ENCODE results near the gene DMP1.

DMP1 gene

DNA sequence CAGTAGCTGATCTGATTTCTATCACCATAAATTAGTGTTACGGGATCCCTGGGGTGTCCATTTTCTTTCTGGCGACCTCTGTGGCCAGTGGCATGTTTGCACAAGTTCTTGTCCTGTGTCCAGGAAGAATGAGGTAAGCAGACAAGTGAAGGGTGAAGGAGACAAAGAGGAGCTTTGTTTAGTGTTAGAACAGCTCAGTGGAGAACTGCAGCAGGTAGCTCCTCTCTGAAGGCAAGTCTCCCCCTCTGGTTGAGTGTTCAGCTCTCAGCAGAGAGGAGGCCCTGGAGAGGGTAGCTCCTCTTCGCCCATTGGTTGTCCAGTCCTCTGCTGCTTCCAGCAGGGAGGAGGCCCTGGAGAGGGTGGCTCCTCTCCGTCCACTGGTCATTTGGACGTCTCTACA lies 47.2 kb downstream of the DMP1 start:
- H3K4me3 ChIP-seq (ENCODE audit: low read length), result no peak overlapping the region
- no peaks in the 10 kb centered on the region for H3K27me3 ChIP-seq (replicated peaks; ENCODE audit: insufficient read depth, low read length)
- H2AFZ ChIP-seq (ENCODE audit: low read length), result no peak overlapping the region
- TF ChIP-seq, protein P1, sequence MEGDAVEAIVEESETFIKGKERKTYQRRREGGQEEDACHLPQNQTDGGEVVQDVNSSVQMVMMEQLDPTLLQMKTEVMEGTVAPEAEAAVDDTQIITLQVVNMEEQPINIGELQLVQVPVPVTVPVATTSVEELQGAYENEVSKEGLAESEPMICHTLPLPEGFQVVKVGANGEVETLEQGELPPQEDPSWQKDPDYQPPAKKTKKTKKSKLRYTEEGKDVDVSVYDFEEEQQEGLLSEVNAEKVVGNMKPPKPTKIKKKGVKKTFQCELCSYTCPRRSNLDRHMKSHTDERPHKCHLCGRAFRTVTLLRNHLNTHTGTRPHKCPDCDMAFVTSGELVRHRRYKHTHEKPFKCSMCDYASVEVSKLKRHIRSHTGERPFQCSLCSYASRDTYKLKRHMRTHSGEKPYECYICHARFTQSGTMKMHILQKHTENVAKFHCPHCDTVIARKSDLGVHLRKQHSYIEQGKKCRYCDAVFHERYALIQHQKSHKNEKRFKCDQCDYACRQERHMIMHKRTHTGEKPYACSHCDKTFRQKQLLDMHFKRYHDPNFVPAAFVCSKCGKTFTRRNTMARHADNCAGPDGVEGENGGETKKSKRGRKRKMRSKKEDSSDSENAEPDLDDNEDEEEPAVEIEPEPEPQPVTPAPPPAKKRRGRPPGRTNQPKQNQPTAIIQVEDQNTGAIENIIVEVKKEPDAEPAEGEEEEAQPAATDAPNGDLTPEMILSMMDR (IDR thresholded peaks at IDR 0.05; ENCODE audit: low read length), result no peak
- TF ChIP-seq EZH2 (optimal IDR thresholded peaks at IDR 0.05; ENCODE audit: low read depth, low read length) (no peak), EZH2phosphoT487 (IDR thresholded peaks at IDR 0.05; ENCODE audit: low read length) (no peak)
- no peak overlapping the region for H3K27ac ChIP-seq (ENCODE audit: low read length)
- no peak overlapping the region for H3K9ac ChIP-seq (ENCODE audit: low read length)
- H3K4me2 ChIP-seq (ENCODE audit: low read depth, low read length), result no peak overlapping the region
- no peaks in the 10 kb centered on the region for H3K79me2 ChIP-seq (ENCODE audit: low read length)
- no peaks in the 10 kb centered on the region for H3K4me1 ChIP-seq (ENCODE audit: low read length)
- H3K36me3 ChIP-seq (replicated peaks; ENCODE audit: insufficient read depth, low read length), result no peaks in the 10 kb centered on the region
- H3K9me2 ChIP-seq (replicated peaks; ENCODE audit: insufficient read depth, low read length), result no peaks in the 10 kb centered on the region
- DNase-seq, result no peak
- H3F3A ChIP-seq (ENCODE audit: insufficient read depth, low read length), result no peaks in the 10 kb centered on the region
- no peaks in the 10 kb centered on the region for H3K9me3 ChIP-seq (replicated peaks; ENCODE audit: insufficient read depth, low read length)
- H4K20me1 ChIP-seq (ENCODE audit: insufficient read depth, low read length), result no peaks in the 10 kb centered on the region

DNA sequence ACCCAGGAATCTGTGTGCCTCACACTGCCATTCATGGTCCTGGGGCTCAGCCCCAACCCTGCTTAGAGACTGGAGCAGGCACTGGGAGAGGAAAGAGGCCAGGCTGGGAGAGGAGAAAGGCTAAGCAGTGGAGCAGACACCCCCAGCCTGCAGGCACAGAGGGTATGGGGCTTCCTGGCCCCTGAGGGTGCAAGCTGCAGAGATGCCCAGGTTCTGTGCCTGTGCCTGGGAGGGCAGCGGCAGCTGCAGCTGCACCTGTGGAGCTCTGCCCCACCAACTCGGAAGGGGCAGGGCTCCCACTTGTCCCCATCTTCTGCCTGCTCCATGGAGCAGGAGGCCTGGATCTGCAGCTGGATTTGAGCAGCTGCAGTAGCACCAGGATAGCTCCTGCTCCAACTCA lies 47.9 kb downstream of the DMP1 start:
- Histone ChIP-seq H3K9me3 (replicated peaks; ENCODE audit: insufficient read depth, low read length) (no peaks in the 10 kb centered on the region), H3K27me3 (replicated peaks; ENCODE audit: insufficient read depth, low read length) (no peaks in the 10 kb centered on the region), H2AFZ (ENCODE audit: low read length) (no peak overlapping the region), H3K4me2 (ENCODE audit: low read depth, low read length) (no peak overlapping the region), H3F3A (ENCODE audit: insufficient read depth, low read length) (no peaks in the 10 kb centered on the region), H3K79me2 (ENCODE audit: low read length) (no peaks in the 10 kb centered on the region), H3K4me1 (ENCODE audit: low read length) (no peaks in the 10 kb centered on the region), H3K27ac (ENCODE audit: low read length) (no peak overlapping the region), H4K20me1 (ENCODE audit: insufficient read depth, low read length) (no peaks in the 10 kb centered on the region), H3K9me2 (replicated peaks; ENCODE audit: insufficient read depth, low read length) (no peaks in the 10 kb centered on the region), H3K36me3 (replicated peaks; ENCODE audit: insufficient read depth, low read length) (no peaks in the 10 kb centered on the region), H3K4me3 (ENCODE audit: low read length) (no peak overlapping the region), H3K9ac (ENCODE audit: low read length) (no peak overlapping the region)
- TF ChIP-seq EZH2phosphoT487 (IDR thresholded peaks at IDR 0.05; ENCODE audit: low read length) (no peak), EZH2 (optimal IDR thresholded peaks at IDR 0.05; ENCODE audit: low read depth, low read length) (no peak)
- TF ChIP-seq, protein P1 (IDR thresholded peaks at IDR 0.05; ENCODE audit: low read length), result no peak
- no peak for DNase-seq

DNA sequence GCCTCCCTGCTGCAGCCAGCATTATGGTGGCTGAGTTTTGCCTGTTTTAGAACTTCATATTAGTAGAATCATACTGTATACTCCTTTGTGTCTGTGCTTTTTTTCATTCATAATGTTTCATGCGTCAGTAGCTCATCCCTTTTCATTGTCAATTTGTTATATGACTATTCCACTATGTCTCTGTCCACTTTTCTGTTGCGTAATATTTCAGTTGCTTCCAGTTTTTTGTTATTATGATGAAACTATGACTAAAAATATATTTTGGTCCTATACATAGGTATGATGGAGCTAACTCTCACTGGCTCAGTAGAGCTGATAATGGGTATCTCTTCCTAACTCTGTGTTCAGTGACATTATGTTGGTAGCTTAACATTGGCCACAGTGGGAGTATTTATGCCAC lies 48.3 kb downstream of the DMP1 start:
- H3K9me3 ChIP-seq (replicated peaks; ENCODE audit: insufficient read depth, low read length), result no peaks in the 10 kb centered on the region
- H4K20me1 ChIP-seq (ENCODE audit: insufficient read depth, low read length), result no peaks in the 10 kb centered on the region
- no peak overlapping the region for H3K27ac ChIP-seq (ENCODE audit: low read length)
- H3F3A ChIP-seq (ENCODE audit: insufficient read depth, low read length), result no peaks in the 10 kb centered on the region
- H3K27me3 ChIP-seq (replicated peaks; ENCODE audit: insufficient read depth, low read length), result no peaks in the 10 kb centered on the region
- H3K9me2 ChIP-seq (replicated peaks; ENCODE audit: insufficient read depth, low read length), result no peaks in the 10 kb centered on the region
- H2AFZ ChIP-seq (ENCODE audit: low read length), result no peak overlapping the region
- no peak overlapping the region for H3K4me3 ChIP-seq (ENCODE audit: low read length)
- no peak overlapping the region for H3K9ac ChIP-seq (ENCODE audit: low read length)
- TF ChIP-seq, protein P1 (IDR thresholded peaks at IDR 0.05; ENCODE audit: low read length), result no peak
- TF ChIP-seq EZH2phosphoT487 (IDR thresholded peaks at IDR 0.05; ENCODE audit: low read length), result no peak
- TF ChIP-seq EZH2 (optimal IDR thresholded peaks at IDR 0.05; ENCODE audit: low read depth, low read length), result no peak
- H3K4me1 ChIP-seq (ENCODE audit: low read length), result no peaks in the 10 kb centered on the region
- no peaks in the 10 kb centered on the region for H3K36me3 ChIP-seq (replicated peaks; ENCODE audit: insufficient read depth, low read length)
- no peaks in the 10 kb centered on the region for H3K79me2 ChIP-seq (ENCODE audit: low read length)
- DNase-seq, result no peak
- no peak overlapping the region for H3K4me2 ChIP-seq (ENCODE audit: low read depth, low read length)
